GF-D8 (cell line): ENCODE results near the gene ZBED4.

Experiments
- DNase-seq: peaks from one replicate; lab custom pipeline; 2025; lab: John Stamatoyannopoulos, UW

The ZBED4 gene

GRCh38 chr22:49903322-49904039 is 49.8 kb downstream of the ZBED4 start:
- DNase-seq, result no peak

GRCh38 chr22:49904040-49904369 is 50.4 kb downstream of the ZBED4 start:
- no peak for DNase-seq

GRCh38 chr22:49905465-49905864 is 51.8 kb downstream of the ZBED4 start:
- DNase-seq, result no peak

DNA sequence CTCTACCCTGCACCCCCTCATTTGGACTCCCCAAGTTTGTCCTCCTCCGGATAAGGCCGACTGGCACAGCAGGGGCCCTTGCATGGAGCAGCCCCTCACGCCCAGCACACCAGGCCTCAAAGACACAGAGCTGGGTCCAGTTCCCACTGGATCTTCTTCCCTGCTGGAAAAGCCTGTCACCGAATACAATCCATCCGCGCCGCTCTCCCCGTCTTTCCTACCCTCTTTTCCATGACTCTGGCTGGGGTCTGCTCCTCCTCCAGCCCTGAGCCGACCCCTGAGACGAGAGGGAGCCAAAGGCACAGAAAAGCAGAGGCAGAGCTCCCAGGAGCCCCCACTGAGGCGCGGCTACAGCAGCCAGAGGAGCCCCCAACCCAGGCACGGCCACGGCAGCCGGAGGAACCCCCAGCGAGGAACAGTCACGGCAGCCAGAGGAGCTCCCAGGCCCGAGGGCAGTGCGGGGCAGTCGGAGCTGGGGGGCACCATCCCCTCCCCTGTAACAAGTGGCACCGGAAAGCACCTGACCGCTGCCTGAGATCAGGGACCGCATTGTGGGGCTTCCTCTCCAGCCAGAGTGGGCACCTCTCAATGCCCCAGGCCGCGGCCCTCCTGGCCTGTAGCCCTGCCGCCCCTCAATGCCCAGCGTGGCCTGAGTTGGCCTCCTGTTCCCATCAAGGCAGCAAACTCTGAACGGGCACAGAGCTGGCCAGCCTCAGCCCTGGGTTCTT is 52.6 kb downstream of the ZBED4 start:
- no peak for DNase-seq

DNA sequence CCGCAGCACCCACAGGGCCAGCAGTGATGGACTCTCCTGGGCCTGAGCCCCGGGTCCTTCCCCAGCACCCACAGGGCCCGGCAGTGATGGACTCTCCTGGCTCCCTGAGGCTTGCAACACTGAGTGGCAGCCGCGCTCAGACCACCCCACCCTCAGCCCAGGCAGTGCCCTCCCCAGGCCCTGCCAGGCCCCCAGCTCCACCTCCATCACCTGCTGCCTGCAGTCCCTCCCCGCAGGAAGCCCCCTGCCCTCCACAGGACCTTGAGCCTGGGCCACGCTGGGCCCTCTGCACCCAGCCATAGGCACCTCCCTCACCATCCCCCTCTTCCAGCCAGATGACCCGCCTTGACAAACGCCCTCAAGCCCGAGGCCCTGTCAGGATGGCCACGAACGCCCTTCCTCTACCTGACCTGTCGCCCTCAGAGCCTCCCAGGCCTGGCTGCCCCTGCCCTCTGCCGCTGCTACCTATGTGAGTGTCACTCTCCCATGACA is 53.2 kb downstream of the ZBED4 start:
- no peak for DNase-seq

DNA sequence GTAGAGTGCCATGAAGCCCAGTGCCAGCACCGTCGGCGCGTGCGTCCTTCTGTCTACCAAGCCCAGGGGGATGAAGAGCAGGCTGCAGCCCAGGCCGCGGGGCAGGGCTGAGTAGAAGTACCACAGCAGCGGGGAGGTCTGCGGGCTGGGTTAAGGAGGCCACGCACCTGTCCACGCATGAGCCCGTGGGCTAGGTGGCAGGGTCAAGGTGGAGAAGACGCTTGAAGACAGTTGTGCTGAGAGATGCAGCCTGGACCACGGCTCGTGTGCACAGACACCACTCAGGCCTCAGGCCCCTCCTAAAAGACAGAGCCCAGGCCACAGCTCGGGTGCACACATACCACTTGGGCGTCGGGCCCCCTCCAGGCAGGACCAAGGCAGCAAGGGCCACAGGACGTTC is 54.2 kb downstream of the ZBED4 start:
- DNase-seq, result no peak

DNA sequence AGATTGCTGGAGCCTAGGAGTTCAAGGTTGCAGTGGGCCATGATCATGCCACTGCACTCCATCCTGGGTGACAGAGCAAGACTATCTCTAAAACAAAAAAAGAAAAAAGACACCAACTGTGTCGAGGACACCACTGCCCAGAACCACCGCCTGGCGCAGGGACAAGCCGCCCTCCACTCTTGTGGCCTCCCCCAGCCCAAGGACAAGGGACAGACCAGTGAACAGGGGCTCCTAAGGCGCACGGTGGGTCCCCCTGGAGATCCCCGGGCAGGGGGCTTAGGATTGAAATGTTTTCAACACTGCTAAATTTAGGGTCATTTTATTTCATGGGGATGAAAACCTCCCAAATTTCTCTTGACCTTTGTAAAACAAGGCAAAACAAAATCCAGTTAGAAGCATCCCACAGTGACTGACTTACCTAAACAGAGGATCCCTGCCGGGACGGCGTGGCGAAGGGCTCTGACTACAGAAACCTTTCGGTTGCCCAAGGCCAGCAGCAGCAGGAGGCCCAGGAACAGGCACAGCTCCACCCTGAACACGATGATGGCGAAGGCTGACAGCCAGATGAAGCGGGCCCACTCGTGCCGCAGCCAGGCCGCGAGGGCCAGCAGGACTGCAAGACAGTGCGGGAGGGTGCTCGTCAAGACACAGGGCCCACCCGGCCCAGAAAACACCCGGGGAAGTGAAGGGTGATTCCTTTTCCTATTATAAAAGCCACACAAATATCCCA is 56.0 kb downstream of the ZBED4 start:
- no peak for DNase-seq

DNA sequence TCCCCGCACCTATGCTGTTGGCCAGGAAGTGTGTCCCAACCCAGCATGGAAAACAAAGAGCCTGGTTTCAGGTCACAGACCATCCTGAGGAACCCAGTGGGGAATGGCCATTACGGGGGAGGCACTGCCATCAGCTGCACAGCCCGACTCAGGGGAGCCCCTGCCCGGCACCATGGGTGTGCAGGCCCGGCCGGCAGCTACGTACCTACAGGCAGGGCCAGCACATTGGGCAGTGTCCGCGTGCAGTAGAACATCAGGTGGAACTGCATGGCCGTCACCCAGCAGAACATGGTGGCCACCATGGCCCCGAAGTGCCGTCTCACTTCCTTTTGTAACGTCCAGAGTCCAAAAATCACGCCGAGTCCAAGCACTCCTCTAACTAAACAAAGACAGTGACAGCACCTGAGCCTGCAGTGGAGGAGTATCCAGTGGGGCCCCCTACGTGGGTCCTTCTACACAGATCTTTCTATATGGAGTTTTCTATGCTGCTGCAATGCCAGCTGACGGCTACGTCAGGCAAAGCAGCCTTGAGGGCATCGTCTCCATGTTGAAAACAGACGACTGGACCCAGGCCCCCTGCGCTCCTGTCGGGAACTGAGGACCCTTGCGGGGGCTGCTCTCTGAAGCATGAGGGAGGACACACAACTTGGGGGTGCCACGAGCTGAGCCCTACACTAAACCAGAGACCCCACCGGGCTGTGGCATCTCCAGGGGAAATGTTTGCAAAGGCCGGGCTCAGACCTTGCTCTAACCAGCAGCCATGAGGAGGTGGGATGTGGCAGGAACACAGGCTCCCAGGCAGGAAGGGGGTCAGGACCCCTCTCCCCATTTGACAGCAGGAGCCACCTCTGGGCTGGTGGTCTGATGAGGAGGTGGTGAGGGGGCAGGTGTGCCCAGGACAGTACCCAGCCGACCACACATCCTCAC is 56.8 kb downstream of the ZBED4 start:
- no peak for DNase-seq

GRCh38 chr22:49911881-49912625 is 58.4 kb downstream of the ZBED4 start:
- no peak for DNase-seq

DNA sequence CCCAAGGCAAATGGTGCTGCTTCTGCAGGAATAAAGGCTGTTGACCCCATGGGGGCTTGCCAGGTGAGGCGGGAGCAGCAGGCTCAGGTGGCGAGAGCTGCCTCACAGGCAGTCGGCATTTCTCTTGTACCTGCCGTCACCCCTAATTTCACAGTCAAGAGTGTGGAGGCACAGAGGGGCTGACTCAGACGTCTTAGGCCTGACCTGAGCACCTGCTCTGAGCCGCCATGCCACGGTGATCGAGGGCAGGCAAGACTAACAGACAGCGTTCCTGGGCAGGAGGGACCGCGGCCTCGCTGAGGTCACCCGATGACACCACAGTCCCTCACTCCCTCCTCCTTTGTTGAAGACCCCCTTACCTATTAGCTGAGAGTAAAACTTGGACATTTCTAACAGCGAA is 59.4 kb downstream of the ZBED4 start:
- no peak for DNase-seq

- no peak for DNase-seq
Measured at GRCh38 chr22:49913446-49913845, 59.8 kb downstream of the ZBED4 start.

GRCh38 chr22:49914256-49914655 is 60.6 kb downstream of the ZBED4 start:
- DNase-seq, result no peak

DNA sequence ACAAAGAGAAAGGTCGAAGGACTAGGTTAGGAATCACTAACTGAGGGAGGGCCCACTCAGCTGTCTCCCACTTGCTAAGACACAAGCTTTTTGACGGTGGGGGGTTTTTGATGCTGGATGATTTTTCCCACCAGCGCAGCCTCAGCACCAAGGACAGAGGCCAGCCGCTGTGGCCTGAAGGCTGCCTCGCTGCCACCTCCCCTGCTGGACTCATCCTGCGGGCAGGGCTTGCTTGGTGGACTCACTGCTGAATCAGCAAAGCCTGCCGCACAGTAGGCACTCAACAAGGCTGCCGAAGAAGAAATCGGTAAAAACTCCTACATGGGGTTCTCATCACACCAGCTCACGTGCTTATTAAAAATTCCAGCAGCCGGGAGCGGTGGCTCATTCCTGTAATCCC is 62.0 kb downstream of the ZBED4 start:
- DNase-seq, result no peak

DNA sequence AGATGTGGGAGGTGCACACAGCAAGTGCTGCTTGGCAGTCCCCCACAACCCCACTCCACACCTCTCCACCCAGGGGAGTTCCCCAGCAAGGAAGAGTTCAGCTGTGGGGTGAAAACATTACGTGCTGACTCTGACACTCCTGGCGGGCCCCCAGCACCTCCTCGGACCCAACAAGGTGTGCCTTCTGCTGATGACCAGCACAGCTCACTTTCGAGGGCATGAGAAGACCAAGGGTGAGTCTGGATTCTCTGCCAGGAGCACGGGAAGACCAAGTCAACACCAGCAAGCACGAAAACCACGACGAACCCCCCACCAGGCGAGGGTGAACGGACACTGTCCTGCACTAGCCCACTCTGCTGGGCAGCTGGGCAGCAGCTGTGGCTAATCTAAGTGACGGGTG is 63.2 kb downstream of the ZBED4 start:
- no peak for DNase-seq

DNA sequence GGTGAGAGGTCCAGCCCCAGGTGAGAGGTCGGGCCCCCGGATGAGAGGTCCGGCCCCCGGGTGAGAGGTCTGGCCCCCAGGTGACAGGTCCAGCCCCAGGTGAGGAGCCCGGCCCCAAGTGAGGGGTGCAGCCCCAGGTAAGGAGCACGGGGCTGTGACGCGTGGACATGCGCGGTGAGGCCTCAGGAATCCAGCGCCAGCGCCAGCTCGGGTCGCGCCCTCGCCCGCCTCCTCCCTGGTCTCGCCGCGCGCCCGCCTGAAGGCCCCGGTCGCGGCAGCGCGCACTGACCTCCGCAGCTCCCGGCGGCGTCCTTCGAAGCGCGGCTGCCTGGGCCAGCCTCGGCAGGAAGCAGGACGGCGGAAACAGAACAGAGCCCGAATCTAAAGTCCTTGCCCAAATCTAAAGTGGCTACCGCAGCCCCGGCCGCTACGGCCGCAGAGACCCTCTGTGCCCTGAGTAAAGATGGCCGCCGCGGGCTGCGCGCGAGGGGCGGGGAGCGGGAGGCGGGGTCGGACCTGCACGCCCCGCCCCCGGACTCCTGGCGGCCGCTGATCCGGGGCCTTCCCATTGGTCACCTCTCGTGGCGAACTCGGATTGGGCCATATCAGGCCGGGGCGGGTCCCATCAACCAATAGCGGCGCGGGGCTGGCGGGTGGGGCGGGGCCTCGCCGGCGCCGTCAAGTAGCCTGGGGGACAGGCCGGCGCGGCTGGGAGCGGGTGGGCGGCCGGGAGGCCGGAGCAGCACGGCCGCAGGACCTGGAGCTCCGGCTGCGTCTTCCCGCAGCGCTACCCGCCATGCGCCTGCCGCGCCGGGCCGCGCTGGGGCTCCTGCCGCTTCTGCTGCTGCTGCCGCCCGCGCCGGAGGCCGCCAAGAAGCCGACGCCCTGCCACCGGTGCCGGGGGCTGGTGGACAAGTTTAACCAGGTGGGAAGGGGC is 64.6 kb downstream of the ZBED4 start, which contains the start of the genes ALG12 and CRELD2:
Gene ALG12, minus strand, starts transcription at position 465 of the 937 bp plus-strand sequence. CDS start 4,673 bp downstream, outside the sequence.
Gene CRELD2, plus strand, starts transcription at position 661 of the 937 bp plus-strand sequence. Its CDS starts 136 bp downstream, at position 797.
- DNase-seq, result peak; percentile 84

DNA sequence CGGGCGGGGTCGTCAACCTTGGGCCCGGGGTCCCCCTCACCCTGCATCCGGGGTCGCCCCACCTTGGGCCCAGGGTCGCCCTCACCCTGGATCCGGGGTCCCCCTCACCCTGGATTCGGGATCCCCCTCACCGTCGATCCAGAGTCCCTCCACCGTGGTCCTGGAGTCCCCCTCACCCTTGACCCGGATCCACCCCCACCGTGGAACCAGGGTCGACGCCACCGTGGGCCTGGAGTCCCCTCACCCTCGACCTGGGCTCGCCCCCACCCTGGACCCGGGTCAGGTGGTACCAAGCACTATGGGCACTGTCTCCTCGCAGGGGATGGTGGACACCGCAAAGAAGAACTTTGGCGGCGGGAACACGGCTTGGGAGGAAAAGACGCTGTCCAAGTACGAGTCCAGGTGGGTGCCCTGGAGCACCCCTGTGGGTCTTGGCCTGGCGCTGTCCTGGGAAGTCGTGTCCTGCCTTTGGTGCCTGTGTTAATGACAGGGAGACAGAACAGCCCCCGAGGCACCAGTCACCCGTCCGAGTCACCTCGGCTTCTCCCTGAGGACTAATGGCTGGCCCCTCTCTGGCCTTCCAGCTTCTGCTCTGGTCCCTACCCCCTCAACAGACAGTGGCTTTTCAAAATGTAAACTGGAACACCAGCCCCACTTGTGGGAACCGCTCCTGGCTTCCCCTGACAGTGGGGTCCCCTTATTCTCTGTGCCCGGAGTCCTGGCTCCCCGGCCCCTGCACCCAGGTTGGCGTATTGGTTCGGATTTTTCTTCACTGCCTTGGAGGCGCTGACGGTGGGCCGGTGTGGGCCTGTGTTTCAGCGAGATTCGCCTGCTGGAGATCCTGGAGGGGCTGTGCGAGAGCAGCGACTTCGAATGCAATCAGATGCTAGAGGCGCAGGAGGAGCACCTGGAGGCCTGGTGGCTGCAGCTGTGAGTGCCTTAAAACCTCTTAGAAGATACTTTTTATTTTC is 65.6 kb downstream of the ZBED4 start:
- no peak for DNase-seq

DNA sequence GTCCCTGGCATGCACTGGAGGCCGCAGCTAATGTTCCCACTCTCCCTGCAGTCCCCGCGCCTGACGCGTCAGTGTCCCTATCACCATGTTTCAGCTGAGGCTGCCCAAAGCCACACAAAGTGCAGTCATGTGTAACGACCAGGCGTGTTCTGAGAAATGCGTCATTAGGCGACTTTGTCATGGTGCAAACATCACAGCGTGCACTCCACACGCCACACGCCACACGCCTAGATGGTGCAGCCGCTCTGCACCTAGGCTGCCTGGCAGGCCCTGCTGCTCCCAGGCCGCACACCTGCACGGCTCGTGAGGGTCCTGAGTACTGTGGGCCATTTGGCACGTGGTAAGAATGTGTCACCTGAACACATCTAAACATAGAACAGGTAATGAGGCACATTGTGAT is 67.2 kb downstream of the ZBED4 start:
- DNase-seq, result no peak

DNA sequence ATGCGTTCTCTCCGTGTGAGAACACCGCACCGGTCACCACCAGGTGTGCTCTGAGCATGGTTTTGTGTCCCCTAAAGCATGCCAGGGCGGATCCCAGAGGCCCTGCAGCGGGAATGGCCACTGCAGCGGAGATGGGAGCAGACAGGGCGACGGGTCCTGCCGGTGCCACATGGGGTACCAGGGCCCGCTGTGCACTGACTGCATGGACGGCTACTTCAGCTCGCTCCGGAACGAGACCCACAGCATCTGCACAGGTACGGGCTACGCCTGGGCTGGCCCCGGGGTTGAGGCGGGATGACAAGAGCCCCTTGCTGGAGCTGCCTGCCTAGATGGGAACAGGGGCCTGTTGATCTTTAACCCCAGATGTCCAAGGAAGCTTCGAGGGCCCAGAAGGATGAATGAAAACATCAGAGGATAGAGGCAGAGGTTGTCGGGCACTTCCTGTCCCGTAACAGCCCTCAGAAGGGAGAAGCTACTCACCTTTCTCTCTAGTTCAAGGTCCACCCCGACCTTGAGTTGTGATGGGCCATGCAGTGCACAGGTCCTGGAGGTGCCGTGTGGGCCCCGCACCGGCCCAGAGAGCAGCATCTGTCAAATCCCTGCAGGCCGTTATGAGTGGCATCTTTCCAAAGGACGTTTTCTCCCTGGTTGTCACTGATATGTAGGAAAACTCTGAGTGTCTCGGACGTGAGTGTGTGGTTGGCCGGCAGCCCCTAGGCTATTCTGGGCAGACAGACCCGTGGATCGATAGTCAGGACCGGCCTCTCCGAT is 68.0 kb downstream of the ZBED4 start:
- DNase-seq, result no peak
